Stomach (tissue), 9 donors: Measurements from ENCODE around the gene MDM2. TPM values are rescaled to one million over a fixed set of nuclear protein-coding genes. Genes with fewer than 3 reads are reported as not detected.

Experiments
- DNase-seq, 2 donors: peaks; one replicate each; pipeline versions ENCODE4 v3.0.0 to v3.0.0-alpha.2; 2013 to 2019
- H3K27ac ChIP-seq, 5 donors: fragments of 200-600 bp in 4 of 5; sonication (generic) in 4 of 5; one replicate each; pipeline ENCODE4 v1.5.1; 2013 to 2019; ENCODE audit warnings: mild to moderate bottlenecking in 1 of 5, moderate library complexity in 1 of 5
- H3K27me3 ChIP-seq, 3 donors: fragments of 200-600 bp; sonication (generic); one replicate each; pipeline ENCODE4 v1.5.1; 2017 to 2019; ENCODE audit warnings: mixed run types in 1 of 3
- H3K36me3 ChIP-seq, 4 donors: fragments of 200-600 bp; sonication (generic); 1 replicate in 3 of 4; 2 replicates in 1 of 4; pipeline ENCODE4 v1.5.1; 2016 to 2019
- H3K4me1 ChIP-seq, 4 donors: fragments of 200-600 bp; sonication (generic); one replicate each; pipeline ENCODE4 v1.5.1; 2016 to 2019
- H3K4me3 ChIP-seq, 4 donors: fragments of 200-600 bp; sonication (generic) in 3 of 4; one replicate each; pipeline ENCODE4 v1.5.1; 2016 to 2019; ENCODE audit warnings: mild to moderate bottlenecking in 1 of 4
- H3K9me3 ChIP-seq, 4 donors: fragments of 200-600 bp; sonication (generic); one replicate each; pipeline ENCODE4 v1.5.1; 2016 to 2019
- EP300 ChIP-seq: sonication (generic); formaldehyde crosslinking; IDR thresholded peaks from one replicate; pipeline ENCODE4 v1.6.1; 2017; ENCODE audit warnings: antibody characterized with exemption
- POLR2A ChIP-seq, 4 donors: fragments of 450-650 bp; IDR thresholded peaks; one replicate each; pipeline ENCODE4 v1.6.1; 2016; ENCODE audit warnings: antibody characterized with exemption in 4 of 4, control low read depth in 2 of 4, mild to moderate bottlenecking in 1 of 4, moderate library complexity in 1 of 4
- POLR2AphosphoS5 ChIP-seq, 3 donors: sonication (generic); formaldehyde crosslinking; IDR thresholded peaks; one replicate each; pipeline ENCODE4 v1.6.1; 2016; ENCODE audit warnings: antibody characterized with exemption in 3 of 3
- WGBS, 5 donors: extraction: QIAGEN DNeasy Blood & Tissue Kit in 3 of 5; methylation state at CpG; one replicate each; pipeline versions ENCODE4 v1.1.5 to v1.1.7; 2013 to 2018; 5-methylcytosine and 5-hydroxymethylcytosine counted together
- intact Hi-C: fragments of 100-400 bp; cut with DNase I; formaldehyde crosslinking; loops from one replicate; pipeline ENCODE4 v1.15.1; 2023; ENCODE audit warnings: low total_unique reads
- polyA plus RNA-seq, 3 donors: library from polyadenylated mRNA; stranded (reverse); fragments of 200-250 nt; gene quantifications; one replicate each; pipeline ENCODE4 v1.2.3, GENCODE V29; 2013
- total RNA-seq, 5 donors: library from RNA; depleted of rRNA; stranded (reverse); fragments of >200 nt; gene quantifications; one replicate each; pipeline versions ENCODE4 v1.1.0 to v1.2.3, GENCODE V29; 2014 to 2016
- TF ChIP-seq, protein P1 (sequence below), 7 experiments: fragments of 450-650 bp in 4 of 7; fragments of 200-600 bp in 3 of 7; sonication (generic) in 3 of 7; IDR thresholded peaks; one replicate each; pipeline ENCODE4 v1.5.1; 2016 to 2019; ENCODE audit warnings: antibody characterized with exemption in 7 of 7, control low read depth in 2 of 7, mild to moderate bottlenecking in 1 of 7
- donor health status: healthy with polysubstance abuse.
- donor health status: Bipolar disorder and iron deficiency.
- donor health status: healthy.

Gene MDM2
- total and polyA plus RNA-seq, 8 donors: 16.8 to 151 (median 62.1) TPM

DNA sequence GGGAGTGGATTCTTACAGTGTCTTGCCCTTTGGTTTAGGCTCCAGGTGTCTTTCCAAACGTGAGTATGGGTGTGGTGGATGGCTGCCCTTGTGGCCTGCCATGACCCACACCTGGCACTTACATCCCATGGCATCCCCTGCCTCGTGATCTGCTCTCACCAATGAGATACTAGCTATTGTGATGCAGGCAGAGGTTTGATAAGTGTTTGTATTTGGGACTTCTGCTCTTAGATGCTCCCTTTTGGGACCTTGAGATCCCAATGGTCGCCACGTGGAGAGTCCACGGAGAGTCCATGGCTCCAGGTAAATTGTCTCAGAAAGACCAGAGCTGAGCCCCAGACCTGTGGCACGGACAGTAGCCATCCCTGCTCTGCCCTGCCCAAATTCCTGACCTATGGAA is 62.5 kb downstream of the MDM2 start:
- no peak overlapping the region for H3K4me3 ChIP-seq
- no peaks in the 10 kb centered on the region for H3K4me1 ChIP-seq
- no peak overlapping the region for H3K27ac ChIP-seq
- 80 to 87% (median 81%) methylated on average over 6 of the region's 6 CpGs for WGBS, 5 donors
- no peaks in the 10 kb centered on the region for H3K9me3 ChIP-seq
- no peaks in the 10 kb centered on the region for H3K27me3 ChIP-seq
- peaks cover 3 to 57% (median 40%) of the 10 kb centered on the region in 4 donors for H3K36me3 ChIP-seq
- intact Hi-C loops: no loop called here
- TF ChIP-seq EP300 (no peak), POLR2AphosphoS5 (IDR thresholded peaks at IDR 0.05) (no peak), POLR2A (IDR thresholded peaks at IDR 0.05) (no peak)
- TF ChIP-seq, protein P1, sequence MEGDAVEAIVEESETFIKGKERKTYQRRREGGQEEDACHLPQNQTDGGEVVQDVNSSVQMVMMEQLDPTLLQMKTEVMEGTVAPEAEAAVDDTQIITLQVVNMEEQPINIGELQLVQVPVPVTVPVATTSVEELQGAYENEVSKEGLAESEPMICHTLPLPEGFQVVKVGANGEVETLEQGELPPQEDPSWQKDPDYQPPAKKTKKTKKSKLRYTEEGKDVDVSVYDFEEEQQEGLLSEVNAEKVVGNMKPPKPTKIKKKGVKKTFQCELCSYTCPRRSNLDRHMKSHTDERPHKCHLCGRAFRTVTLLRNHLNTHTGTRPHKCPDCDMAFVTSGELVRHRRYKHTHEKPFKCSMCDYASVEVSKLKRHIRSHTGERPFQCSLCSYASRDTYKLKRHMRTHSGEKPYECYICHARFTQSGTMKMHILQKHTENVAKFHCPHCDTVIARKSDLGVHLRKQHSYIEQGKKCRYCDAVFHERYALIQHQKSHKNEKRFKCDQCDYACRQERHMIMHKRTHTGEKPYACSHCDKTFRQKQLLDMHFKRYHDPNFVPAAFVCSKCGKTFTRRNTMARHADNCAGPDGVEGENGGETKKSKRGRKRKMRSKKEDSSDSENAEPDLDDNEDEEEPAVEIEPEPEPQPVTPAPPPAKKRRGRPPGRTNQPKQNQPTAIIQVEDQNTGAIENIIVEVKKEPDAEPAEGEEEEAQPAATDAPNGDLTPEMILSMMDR (IDR thresholded peaks at IDR 0.05): no peak
- no peak for DNase-seq

DNA sequence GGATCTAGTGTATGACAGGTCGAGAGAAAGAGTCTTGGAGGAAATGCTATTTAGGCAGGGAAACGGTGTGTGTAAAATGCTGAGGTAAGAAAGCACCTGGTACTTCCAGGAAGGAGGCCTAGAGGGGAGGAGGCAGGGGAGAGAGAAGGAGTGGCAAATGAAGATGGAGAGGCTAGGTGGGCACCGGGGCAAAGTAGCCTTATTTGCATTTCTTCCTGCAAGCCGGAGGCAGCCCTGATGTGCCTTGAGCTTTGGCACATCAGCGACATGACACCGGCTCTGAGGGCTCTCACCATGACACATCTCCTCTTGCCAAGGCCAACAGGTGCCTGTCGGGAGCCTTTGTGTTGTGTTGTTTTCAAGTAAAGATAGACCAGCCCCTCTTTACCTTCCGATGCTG is 63.4 kb downstream of the MDM2 start:
- DNase-seq: no peak
- H3K27me3 ChIP-seq: no peaks in the 10 kb centered on the region
- H3K36me3 ChIP-seq: peaks cover 3 to 52% (median 39%) of the 10 kb centered on the region in 4 donors
- H3K27ac ChIP-seq: no peak overlapping the region
- WGBS, 5 donors: 75 to 89% (median 80%) methylated on average over 7 to 8 of the region's 8 CpGs
- H3K4me1 ChIP-seq: no peaks in the 10 kb centered on the region
- no peaks in the 10 kb centered on the region for H3K9me3 ChIP-seq
- intact Hi-C loops: no loop called here
- no peak overlapping the region for H3K4me3 ChIP-seq
- TF ChIP-seq POLR2A (IDR thresholded peaks at IDR 0.05): no peak

DNA sequence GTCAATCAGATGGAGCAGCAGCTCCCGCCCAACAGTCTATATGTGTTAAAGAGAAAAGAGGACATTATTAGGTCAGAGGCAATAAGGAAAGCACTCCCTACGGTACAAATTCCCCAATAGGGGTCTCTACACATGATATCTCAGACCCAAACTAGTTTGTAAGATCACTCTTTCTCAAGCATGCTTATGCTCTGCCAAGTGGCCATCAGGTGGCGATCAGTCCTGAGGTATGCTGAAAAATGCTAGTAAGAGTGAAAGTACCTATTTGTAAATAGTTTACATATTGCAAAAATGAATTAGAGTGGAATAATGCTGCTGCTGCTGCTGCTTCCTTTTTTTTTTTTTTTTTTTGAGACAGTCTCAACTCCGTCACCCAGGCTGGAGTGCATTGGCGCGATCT is 63.9 kb downstream of the MDM2 start:
- H3K27me3 ChIP-seq: no peaks in the 10 kb centered on the region
- WGBS, 5 donors: 76 to 86% (median 83%) methylated on average over 5 to 6 of the region's 6 CpGs
- no peak overlapping the region for H3K27ac ChIP-seq
- peak in 1 of 2 donors; percentile 32 for DNase-seq
- TF ChIP-seq EP300 (no peak), POLR2AphosphoS5 (IDR thresholded peaks at IDR 0.05) (no peak), POLR2A (IDR thresholded peaks at IDR 0.05) (no peak)
- TF ChIP-seq, protein P1 (IDR thresholded peaks at IDR 0.05): no peak
- intact Hi-C loops: no loop called here
- no peak overlapping the region for H3K4me3 ChIP-seq
- peaks cover 3 to 47% (median 37%) of the 10 kb centered on the region in 4 donors for H3K36me3 ChIP-seq
- H3K4me1 ChIP-seq: no peaks in the 10 kb centered on the region
- H3K9me3 ChIP-seq: no peaks in the 10 kb centered on the region

DNA sequence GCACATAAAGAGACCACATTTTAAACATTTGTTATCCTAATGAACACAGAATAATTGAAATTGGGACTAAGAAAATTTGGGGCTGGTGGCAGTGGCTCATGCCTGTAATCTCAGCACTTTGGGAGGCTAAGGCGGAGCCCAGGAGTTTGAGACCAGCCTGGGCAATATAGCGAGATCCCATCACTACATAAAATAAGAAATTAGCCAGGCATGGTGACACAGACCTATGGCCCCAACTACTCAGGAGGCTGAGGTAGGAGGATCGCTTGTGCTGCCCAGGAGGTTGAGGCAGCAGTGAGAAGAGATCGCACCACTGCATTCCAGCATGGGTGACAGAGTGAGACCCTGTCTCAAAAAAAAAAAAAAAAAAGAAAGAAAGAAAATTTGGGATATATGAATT is 65.3 kb downstream of the MDM2 start:
- intact Hi-C loops: no loop called here
- Histone ChIP-seq H3K27ac (no peak overlapping the region), H3K4me3 (no peak overlapping the region), H3K4me1 (no peaks in the 10 kb centered on the region), H3K27me3 (no peaks in the 10 kb centered on the region), H3K36me3 (peaks cover 3 to 36% (median 28%) of the 10 kb centered on the region in 4 donors), H3K9me3 (peaks cover 0 to 3% (median 1%) of the 10 kb centered on the region in 4 donors)
- 95 to 99% (median 97%) methylated on average over 4 of the region's 4 CpGs for WGBS, 5 donors
- DNase-seq: no peak
- TF ChIP-seq POLR2AphosphoS5 (IDR thresholded peaks at IDR 0.05): no peak
- TF ChIP-seq, protein P1 (IDR thresholded peaks at IDR 0.05): no peak
- no peak for TF ChIP-seq EP300
- TF ChIP-seq POLR2A (IDR thresholded peaks at IDR 0.05): no peak

DNA sequence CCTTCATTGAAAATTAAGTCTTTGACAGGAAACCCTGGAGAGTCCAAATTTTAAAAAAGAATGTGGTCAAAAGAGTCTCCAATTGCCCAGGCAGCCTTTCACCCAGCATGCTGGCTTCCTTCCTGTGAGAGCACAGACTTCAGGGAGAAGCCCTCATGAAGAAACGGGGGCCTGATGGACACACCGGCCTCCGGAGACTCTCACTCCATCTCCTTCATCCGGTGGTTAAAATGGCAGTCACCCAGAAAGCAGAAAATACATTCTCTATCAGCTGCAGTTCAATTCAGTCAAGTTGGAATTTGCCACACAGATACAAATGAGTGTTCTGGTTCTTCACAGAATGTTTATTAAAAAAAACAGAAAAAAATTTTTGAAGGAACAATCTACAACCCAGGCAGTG is 68.5 kb downstream of the MDM2 start:
- Histone ChIP-seq H3K9me3 (peaks cover 0 to 11% (median 6%) of the 10 kb centered on the region in 4 donors), H3K27ac (no peak overlapping the region), H3K27me3 (no peaks in the 10 kb centered on the region), H3K36me3 (peaks cover 0 to 18% (median 3%) of the 10 kb centered on the region in 4 donors), H3K4me1 (no peaks in the 10 kb centered on the region), H3K4me3 (no peak overlapping the region)
- WGBS, 5 donors: 32 to 52% (median 40%) methylated on average over 4 of the region's 4 CpGs
- no peak for TF ChIP-seq EP300
- no peak for TF ChIP-seq POLR2AphosphoS5 (IDR thresholded peaks at IDR 0.05)
- TF ChIP-seq POLR2A (IDR thresholded peaks at IDR 0.05): no peak
- TF ChIP-seq, protein P1 (IDR thresholded peaks at IDR 0.05): no peak
- intact Hi-C loops: no loop called here
- DNase-seq: no peak
